ENCODE data around the gene ASTN1. TPM values are rescaled to one million over a fixed set of nuclear protein-coding genes. Genes with fewer than 3 reads are reported as not detected.

ASTN1 gene
- total RNA-seq, 1 experiment from 2014 or later = 0.05 TPM

GRCh38 chr1:177023726-177024125, 140.8 kb downstream of the ASTN1 start:
- H3K27me3 ChIP-seq (ENCODE audit: control insufficient read depth, insufficient read depth, low read length) = no peaks in the 10 kb centered on the region
- no peak for TF ChIP-seq TCF7L2 (IDR thresholded peaks at IDR 0.05; ENCODE audit: low read depth, low read length)
- no peak for TF ChIP-seq REST (IDR thresholded peaks at IDR 0.05; ENCODE audit: insufficient read depth in 1 of 2, low read depth in 2 of 2, low read length in 1 of 2)
- TF ChIP-seq POLR2AphosphoS5 (IDR thresholded peaks at IDR 0.05; ENCODE audit: low read depth, low read length) = no peak
- no peak for TF ChIP-seq SIN3A (IDR thresholded peaks at IDR 0.05; ENCODE audit: borderline replicate concordance, insufficient read depth, low read depth, low read length)

GRCh38 chr1:177023249-177023648, 141.3 kb downstream of the ASTN1 start:
- H3K4me1 ChIP-seq (ENCODE audit: control insufficient read depth, insufficient read depth, low read length) = no peaks in the 10 kb centered on the region
- no peak overlapping the region for H3K27ac ChIP-seq (ENCODE audit: low read length)
- no peak overlapping the region for H3K4me3 ChIP-seq (ENCODE audit: low read depth in 2 of 2, low read length in 2 of 2)
- ATAC-seq = no peak
- no peaks in the 10 kb centered on the region for H3K27me3 ChIP-seq (ENCODE audit: control insufficient read depth, insufficient read depth, low read length)
- H3K9me3 ChIP-seq (ENCODE audit: control insufficient read depth, insufficient read depth, low read depth, low read length) = no peaks in the 10 kb centered on the region
- in situ Hi-C loops (cut with HindIII; ENCODE audit: low pct_unique_long_range_greater_than_20kb, low sequenced_read_pairs) (no loop called here), intact Hi-C loops (cut with micrococcal nuclease; ENCODE audit: unreplicated experiment) (no loop called here)
- ChIA-PET POLR2A (no interaction called here), CTCF (no interaction called here)
- no peaks in the 10 kb centered on the region for H3K36me3 ChIP-seq (ENCODE audit: control insufficient read depth, insufficient read depth, low read length)
- DNase-seq (ENCODE audit: low read depth, low spot score) = no peak
- TF ChIP-seq TCF7L2 (IDR thresholded peaks at IDR 0.05; ENCODE audit: low read depth, low read length) (no peak), CTCF (IDR thresholded peaks at IDR 0.05) (no peak), SIN3A (IDR thresholded peaks at IDR 0.05; ENCODE audit: borderline replicate concordance, insufficient read depth, low read depth, low read length) (no peak), POLR2AphosphoS5 (IDR thresholded peaks at IDR 0.05; ENCODE audit: low read depth, low read length) (no peak), REST (IDR thresholded peaks at IDR 0.05; ENCODE audit: insufficient read depth in 1 of 2, low read depth in 2 of 2, low read length in 1 of 2) (no peak)
- no TSS peak for BruUV-seq (replicated peaks)

More at GRCh38 chr1:177023726-177024125, 140.8 kb downstream of the ASTN1 start:
- Histone ChIP-seq H3K9me3 (ENCODE audit: control insufficient read depth, insufficient read depth, low read depth, low read length) (no peaks in the 10 kb centered on the region), H3K27ac (ENCODE audit: low read length) (no peak overlapping the region), H3K4me3 (ENCODE audit: low read depth in 2 of 2, low read length in 2 of 2) (no peak overlapping the region), H3K4me1 (ENCODE audit: control insufficient read depth, insufficient read depth, low read length) (no peaks in the 10 kb centered on the region), H3K36me3 (ENCODE audit: control insufficient read depth, insufficient read depth, low read length) (no peaks in the 10 kb centered on the region)
- no peak for DNase-seq (ENCODE audit: low read depth, low spot score)
- intact Hi-C loops (cut with micrococcal nuclease; ENCODE audit: unreplicated experiment) (no loop called here), in situ Hi-C loops (cut with HindIII; ENCODE audit: low pct_unique_long_range_greater_than_20kb, low sequenced_read_pairs) (no loop called here)
- ChIA-PET CTCF (no interaction called here), POLR2A (no interaction called here)
- ATAC-seq = no peak
- BruUV-seq (replicated peaks) = no TSS peak

Measured in Panc1 (cell line).